Epithelial cell of prostate (primary cell): ENCODE data around the gene OLFM3.

Source experiments
- DNase-seq: peaks from one replicate; pipeline ENCODE4 v3.0.0-alpha.2; 2011; ENCODE audit warnings: low read depth, low spot score
- H3K27ac ChIP-seq: fragments of 450-650 bp; 2 replicates; pipeline ENCODE4 v1.5.1; 2017; ENCODE audit warnings: mild to moderate bottlenecking

The OLFM3 gene

GRCh38 chr1:101953623-101954022 lies 43.1 kb downstream of the OLFM3 start:
- no peak overlapping the region for H3K27ac ChIP-seq
- no peak for DNase-seq

GRCh38 chr1:101945884-101946283 lies 50.8 kb downstream of the OLFM3 start:
- DNase-seq: no peak
- no peak overlapping the region for H3K27ac ChIP-seq

- H3K27ac ChIP-seq: no peak overlapping the region
- DNase-seq: no peak
Observed at GRCh38 chr1:101943237-101943636, 53.5 kb downstream of the OLFM3 start.

GRCh38 chr1:101942516-101943193 lies 54.1 kb downstream of the OLFM3 start:
- no peak for DNase-seq
- H3K27ac ChIP-seq: no peak overlapping the region

- DNase-seq: no peak
- no peak overlapping the region for H3K27ac ChIP-seq
Observed at GRCh38 chr1:101938681-101939080, 58.0 kb downstream of the OLFM3 start.

GRCh38 chr1:101929343-101929742 lies 67.4 kb downstream of the OLFM3 start:
- H3K27ac ChIP-seq: no peak overlapping the region
- no peak for DNase-seq

GRCh38 chr1:101928829-101929228 lies 67.9 kb downstream of the OLFM3 start:
- no peak for DNase-seq
- no peak overlapping the region for H3K27ac ChIP-seq

GRCh38 chr1:101924700-101925099 lies 72.0 kb downstream of the OLFM3 start:
- no peak for DNase-seq
- H3K27ac ChIP-seq: no peak overlapping the region

- H3K27ac ChIP-seq: no peak overlapping the region
- no peak for DNase-seq
Observed at GRCh38 chr1:101920577-101920976, 76.1 kb downstream of the OLFM3 start.

- H3K27ac ChIP-seq: no peak overlapping the region
- DNase-seq: no peak
Observed at GRCh38 chr1:101918277-101918676, 78.4 kb downstream of the OLFM3 start.

GRCh38 chr1:101915597-101915996 lies 81.1 kb downstream of the OLFM3 start:
- H3K27ac ChIP-seq: no peak overlapping the region
- no peak for DNase-seq

- H3K27ac ChIP-seq: no peak overlapping the region
- no peak for DNase-seq
Observed at GRCh38 chr1:101914473-101915242, 82.1 kb downstream of the OLFM3 start.

GRCh38 chr1:101911894-101912293 lies 84.8 kb downstream of the OLFM3 start:
- no peak for DNase-seq
- H3K27ac ChIP-seq: no peak overlapping the region

- H3K27ac ChIP-seq: no peak overlapping the region
- no peak for DNase-seq
Observed at GRCh38 chr1:101908980-101909379, 87.7 kb downstream of the OLFM3 start.

- H3K27ac ChIP-seq: no peak overlapping the region
- no peak for DNase-seq
Observed at GRCh38 chr1:101907264-101907663, 89.5 kb downstream of the OLFM3 start.

- no peak for DNase-seq
- H3K27ac ChIP-seq: no peak overlapping the region
Observed at GRCh38 chr1:101905283-101905835, 91.4 kb downstream of the OLFM3 start.

- DNase-seq: no peak
- H3K27ac ChIP-seq: no peak overlapping the region
Observed at GRCh38 chr1:101902199-101902598, 94.5 kb downstream of the OLFM3 start.

- no peak overlapping the region for H3K27ac ChIP-seq
- DNase-seq: no peak
Observed at GRCh38 chr1:101898137-101898536, 98.6 kb downstream of the OLFM3 start.

GRCh38 chr1:101884621-101885020 lies 112.1 kb downstream of the OLFM3 start:
- DNase-seq: no peak
- H3K27ac ChIP-seq: no peak overlapping the region

- no peak overlapping the region for H3K27ac ChIP-seq
- no peak for DNase-seq
Observed at GRCh38 chr1:101875891-101876290, 120.8 kb downstream of the OLFM3 start.

GRCh38 chr1:101873672-101874071 lies 123.1 kb downstream of the OLFM3 start:
- DNase-seq: no peak
- H3K27ac ChIP-seq: no peak overlapping the region

- no peak for DNase-seq
- no peak overlapping the region for H3K27ac ChIP-seq
Observed at GRCh38 chr1:101859941-101860340, 136.8 kb downstream of the OLFM3 start.
